LNCAP (cell line): ENCODE measurements around the gene MYCL.

Experiments
- CTCF ChIP-seq: fragments of 450-650 bp; IDR thresholded peaks from 2 replicates; pipeline ENCODE4 v1.5.1; 2017; ENCODE audit warnings: mild to moderate bottlenecking

The MYCL gene

GRCh38 chr1:39894884-39895495 is 6.7 kb downstream of the MYCL start:
- TF ChIP-seq CTCF: no peak

DNA sequence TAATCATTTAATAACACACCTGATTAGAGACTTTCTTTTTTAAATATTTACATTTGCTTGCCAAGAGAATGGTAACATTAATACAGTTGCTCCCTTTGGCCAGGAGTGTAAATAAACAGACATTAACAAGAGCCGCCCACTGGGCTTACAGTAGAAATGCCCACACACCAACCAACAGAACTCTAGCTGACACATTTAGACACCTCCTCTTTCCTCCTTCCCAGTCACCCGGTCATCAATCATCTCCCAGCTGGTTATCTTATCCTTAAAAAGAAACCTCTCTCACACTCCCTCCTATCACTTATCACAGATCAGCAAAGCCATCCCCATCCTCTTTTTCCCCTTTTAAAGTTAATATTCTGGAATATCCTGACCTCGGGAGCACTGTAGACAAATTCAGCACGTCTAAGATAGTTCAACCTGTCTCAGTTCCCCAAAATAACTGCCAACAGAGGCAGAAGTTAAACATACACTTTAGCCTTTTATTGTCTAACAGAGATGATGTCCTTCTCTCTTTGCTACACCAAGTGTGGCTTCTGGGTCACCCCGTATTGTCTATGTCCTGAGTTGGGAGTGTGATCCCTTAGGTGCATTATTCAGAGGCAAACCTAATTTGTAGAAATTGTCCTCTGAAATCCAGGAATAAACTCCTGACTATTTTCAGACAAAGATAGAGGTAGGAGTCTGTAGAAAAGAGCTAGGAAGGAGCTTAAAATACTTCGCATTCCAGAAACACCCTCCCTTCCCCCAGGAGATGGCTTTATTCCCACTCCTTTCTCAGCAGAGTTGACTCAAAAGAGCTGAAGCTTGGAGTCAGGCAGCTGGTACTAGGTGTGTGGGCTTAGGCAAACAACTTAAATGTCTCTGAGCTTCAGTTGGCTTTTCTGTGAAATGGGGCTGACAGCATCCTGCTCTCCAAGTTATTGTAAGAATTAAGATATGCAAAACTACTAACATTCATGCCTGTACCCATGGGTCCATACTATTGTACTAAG is 8.8 kb downstream of the MYCL start:
- TF ChIP-seq CTCF: no peak

DNA sequence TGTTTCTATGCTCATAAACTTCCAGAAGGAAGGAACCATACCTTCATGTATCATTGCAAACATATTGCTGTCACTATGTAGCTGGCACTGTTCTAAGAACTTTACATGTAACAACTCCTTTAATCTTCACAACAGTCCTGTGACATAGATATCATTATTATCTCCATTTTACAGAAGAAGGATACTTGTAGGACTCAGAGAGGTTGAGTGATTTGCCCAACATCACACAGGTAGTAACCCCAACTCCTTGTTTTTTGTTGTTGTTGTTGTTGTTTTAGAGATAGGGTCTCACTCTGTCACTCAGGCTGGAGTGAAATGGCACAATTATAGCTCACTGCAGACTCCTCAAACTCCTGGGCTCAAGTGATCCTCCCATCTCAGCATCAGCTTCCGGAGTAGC is 10.8 kb downstream of the MYCL start:
- TF ChIP-seq CTCF: no peak

DNA sequence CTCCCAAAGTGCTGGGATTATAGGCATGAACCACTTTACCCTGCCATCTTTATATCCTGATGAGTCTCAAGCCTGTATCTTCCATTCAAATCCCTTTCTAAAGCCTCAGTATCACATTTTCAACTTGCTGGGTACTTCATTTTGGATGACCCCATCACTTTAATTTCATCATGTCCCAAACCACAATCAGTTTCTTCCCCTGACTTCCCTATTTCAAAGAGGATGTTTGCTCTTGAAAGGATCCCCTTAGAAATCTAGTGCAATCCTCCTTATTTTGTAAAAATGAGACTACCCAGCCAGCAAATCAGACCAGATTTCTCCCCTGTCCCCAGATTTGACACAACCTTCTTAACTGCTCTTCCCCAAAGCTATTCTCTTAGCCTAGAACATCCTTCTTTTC is 11.4 kb downstream of the MYCL start:
- TF ChIP-seq CTCF: no peak

DNA sequence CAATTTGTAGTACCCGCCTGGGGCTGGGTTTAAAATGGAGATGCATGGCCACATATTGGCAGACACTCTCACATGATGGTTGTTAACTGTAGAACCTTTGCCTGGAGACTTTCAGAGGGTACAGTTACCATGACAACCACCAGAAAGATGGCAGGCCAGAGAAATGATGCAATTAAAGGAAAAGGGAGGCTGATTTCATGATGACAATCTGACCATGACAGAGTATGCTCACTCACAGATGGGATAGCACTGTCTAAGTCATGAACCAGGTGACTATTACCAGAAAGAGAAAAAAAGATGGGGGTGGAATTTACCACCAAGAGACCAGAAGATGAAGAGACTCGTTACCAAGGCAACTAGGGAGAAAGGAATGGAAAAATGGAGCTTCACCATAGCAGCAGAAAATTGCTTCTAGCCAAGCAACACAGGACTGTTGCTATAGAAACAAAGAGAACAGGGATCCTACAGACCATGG is 14.9 kb downstream of the MYCL start:
- no peak for TF ChIP-seq CTCF

- no peak for TF ChIP-seq CTCF
These were observed 16.2 kb downstream of the MYCL start for GRCh38 chr1:39885516-39885915.

DNA sequence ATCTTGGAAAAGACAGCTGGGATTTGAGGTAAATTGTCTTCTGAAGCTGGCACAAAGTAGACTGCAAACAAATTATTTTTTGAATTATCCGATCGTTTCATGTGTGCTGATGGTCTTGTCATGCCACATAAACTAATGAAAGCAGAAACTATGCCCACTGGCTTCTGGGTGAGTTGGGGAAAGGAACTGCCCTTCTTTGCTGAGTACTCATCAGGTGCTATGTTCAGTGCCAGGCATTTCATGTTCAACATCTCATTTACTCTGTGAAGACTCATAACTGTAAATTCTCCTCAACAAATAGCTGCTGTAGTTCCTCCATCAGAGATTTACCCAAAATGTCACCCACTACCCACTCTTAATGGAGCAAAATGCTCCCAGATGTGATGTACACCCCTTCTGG is 19.6 kb downstream of the MYCL start:
- TF ChIP-seq CTCF: no peak
